GM18517 (cell line): ENCODE results near the gene ELN.

Experiments used
- ATAC-seq: cut with Tn5 transposase; IDR thresholded peaks from one replicate; pipeline ENCODE4 v1.9.1; 2021; ENCODE audit warnings: mild to moderate bottlenecking, moderate library complexity; ENCODE audit not compliant: unreplicated experiment

Gene ELN

DNA sequence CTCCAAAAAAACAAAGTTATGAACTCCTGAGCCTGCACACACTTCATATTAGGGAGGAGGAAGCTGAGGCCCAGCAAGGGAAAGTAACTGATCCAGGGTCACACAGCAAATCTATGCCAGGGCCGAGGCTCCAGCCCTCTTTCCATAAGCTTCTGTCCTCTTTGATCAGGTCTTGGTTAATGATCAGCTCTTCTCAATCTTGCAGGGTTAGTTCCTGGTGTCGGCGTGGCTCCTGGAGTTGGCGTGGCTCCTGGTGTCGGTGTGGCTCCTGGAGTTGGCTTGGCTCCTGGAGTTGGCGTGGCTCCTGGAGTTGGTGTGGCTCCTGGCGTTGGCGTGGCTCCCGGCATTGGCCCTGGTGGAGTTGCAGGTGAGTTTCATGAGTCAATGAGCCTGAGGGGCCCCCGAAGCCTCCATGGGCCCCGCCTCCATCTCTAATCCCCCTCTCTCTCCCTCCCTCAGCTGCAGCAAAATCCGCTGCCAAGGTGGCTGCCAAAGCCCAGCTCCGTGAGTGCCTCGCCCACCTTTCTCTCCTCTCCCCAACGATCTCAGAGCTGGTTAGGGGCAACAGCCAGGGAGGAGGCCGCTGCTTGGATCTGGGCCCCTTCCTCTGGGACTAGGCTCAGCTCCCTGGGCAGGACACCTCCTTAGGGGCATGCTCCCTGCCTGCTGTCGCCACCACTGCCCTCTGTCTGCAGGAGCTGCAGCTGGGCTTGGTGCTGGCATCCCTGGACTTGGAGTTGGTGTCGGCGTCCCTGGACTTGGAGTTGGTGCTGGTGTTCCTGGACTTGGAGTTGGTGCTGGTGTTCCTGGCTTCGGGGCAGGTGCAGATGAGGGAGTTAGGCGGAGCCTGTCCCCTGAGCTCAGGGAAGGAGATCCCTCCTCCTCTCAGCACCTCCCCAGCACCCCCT, 32.0 kb downstream of the ELN start:
- no peak for ATAC-seq

DNA sequence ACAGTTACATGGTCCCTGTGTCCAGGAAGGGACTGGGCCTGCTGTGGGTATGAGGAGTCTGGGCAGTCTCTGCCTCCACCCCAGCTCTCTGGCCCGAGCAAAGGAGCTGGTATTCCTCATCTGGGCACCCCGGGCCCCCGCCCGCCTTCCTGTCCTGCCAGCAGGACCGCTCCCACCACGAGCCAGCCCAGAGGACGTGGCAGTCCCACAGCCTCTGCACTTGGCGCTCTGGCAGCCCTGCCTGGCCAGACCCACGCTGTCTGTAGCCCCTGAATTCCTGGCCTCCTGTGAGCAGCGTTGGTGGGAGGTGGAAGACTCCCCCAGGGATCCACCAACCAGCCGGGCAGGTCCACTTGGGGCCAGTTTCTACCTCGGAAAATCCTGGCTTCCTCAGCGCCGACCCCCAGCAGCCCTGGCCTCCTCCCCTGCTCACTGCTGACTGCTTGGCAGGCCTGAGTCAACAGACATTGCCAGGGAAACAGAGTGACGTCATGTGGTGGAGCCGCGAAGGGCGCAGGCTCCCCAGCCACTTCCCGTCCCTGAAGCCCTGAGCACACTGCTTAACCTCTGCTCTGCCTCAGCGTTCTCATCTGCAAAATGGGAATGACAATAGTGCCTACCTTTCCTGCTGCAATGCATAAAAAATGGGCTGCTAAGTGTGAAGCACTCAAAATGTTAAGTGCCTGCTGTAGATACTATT, 34.0 kb downstream of the ELN start:
- no peak for ATAC-seq

DNA sequence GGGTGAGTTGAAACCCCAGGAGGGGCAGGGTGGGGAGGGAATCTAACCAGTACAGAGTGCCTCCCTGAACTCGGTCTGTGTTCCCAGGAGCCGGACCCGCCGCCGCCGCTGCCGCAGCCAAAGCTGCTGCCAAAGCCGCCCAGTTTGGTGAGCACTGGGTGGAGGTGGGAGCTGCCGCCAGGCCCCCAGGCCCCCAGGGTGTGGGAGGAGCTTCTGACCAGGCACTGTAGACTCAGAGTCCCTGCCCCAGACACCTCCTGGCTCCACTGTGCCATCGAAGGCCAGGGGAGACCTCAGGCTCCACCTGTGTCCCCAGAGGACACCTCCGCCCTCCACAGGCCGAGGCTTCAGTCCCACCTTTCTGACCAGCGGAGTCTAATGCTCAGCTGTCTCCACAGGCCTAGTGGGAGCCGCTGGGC, 35.3 kb downstream of the ELN start:
- ATAC-seq = no peak

DNA sequence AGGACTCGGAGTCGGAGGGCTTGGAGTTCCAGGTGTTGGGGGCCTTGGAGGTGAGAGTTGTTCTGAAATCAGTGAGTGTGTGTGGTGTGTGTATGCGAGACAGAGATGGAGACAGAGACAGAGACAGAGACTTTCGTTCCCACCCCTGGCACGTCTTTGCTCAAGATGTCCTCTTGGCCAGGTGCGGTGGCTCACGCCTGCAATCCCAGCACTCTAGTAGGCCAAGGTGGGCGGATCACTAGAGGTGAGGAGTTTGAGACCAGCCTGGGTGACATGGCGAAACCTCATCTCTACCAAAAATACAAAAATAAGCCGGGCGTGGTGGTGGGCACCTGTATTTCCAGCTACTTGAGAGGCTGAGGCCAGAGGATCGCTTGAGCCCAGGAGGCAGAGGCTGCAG, 35.7 kb downstream of the ELN start:
- no peak for ATAC-seq

DNA sequence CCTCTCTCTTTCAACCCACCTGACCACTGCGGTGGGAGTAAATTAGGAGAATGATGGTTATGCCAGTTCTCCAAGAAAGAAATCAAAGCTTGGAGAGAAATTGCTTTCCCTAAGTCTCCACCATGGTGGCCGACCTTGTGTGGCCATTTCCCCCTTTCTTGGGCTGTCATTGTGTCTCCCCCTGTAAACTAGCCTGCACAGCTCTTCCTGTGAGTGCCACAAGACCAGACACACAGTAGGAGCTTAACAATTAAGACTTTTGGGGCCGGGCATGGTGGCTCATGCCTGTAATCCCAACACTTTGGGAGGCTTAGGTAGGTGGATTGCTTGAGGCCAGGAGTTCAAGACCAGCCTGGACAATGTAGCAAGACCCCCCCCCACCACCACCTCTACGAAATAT, 36.7 kb downstream of the ELN start:
- ATAC-seq = no peak

DNA sequence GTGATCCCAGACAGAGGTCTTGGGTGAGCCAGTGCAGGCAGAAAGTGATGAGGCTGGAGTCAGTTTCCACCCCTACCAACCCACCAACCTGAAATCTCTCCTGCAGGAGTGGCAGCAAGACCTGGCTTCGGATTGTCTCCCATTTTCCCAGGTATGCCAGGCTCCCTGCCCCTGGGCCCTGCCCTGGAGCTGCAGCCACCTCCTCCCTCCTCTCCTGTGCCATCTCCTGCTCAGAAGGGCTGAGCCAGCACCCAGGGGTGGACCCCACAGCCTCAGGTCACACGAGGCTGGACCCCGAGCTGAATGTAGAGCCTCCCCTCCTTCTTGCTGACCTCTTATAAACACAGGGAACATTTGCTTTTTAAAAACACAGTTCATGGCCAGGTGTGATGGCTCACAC, 38.7 kb downstream of the ELN start:
- ATAC-seq = no peak

DNA sequence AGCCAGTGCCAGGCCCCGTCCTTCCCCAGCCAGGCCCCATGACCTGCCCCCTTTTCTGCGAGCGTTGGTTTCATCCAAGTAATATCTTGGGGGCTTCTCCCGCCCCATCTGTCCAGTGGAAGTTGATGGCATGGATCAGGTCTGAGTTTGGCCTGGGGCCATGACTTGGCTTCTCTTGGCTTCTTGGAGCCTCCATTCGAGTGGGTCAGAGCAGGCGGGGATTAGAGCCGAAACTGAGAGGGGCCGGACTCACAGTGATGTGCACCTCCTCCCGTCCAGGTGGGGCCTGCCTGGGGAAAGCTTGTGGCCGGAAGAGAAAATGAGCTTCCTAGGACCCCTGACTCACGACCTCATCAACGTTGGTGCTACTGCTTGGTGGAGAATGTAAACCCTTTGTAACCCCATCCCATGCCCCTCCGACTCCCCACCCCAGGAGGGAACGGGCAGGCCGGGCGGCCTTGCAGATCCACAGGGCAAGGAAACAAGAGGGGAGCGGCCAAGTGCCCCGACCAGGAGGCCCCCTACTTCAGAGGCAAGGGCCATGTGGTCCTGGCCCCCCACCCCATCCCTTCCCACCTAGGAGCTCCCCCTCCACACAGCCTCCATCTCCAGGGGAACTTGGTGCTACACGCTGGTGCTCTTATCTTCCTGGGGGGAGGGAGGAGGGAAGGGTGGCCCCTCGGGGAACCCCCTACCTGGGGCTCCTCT, 40.6 kb downstream of the ELN start:
- no peak for ATAC-seq

DNA sequence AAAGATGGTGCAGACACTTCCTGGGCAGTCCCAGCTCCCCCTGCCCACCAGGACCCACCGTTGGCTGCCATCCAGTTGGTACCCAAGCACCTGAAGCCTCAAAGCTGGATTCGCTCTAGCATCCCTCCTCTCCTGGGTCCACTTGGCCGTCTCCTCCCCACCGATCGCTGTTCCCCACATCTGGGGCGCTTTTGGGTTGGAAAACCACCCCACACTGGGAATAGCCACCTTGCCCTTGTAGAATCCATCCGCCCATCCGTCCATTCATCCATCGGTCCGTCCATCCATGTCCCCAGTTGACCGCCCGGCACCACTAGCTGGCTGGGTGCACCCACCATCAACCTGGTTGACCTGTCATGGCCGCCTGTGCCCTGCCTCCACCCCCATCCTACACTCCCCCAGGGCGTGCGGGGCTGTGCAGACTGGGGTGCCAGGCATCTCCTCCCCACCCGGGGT, 41.1 kb downstream of the ELN start:
- no peak for ATAC-seq

DNA sequence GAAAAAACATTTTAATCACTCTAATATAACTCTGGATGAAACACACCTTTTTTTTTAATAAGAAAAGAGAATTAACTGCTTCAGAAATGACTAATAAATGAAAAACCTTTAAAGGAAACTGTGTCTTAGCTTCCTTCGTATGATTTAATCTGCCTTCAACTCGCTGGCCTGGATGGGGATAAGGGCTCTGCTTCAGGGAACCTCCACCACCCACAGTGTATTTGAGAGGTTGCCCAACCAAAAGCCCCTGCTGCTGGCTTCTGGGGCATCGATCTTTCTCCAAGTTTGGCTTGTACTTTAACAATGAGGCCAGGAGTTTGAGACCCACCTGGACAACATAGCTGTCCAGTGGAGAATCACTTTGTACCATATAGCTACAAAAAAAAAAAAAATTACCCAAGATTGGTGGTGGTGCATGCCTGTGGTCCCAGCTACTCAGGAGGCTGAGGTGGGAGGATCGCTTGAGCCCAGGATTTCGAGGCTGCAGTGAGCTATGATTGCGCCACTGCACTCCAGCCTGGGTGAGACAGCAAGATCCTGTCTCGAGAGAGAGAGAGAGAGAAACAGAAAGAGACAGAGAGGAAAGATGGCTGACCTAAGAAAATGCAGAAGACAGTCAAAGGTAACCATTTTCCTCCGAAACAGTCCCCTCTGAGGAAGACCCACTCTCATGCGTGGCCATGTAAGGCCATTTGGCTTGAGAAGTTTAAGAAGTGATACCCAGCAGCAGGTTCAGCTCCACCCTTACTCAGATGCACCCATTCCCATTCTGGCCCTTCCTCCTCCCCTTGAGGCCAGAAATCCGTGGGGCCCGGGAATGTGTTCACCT, 42.0 kb downstream of the ELN start:
- ATAC-seq = no peak

DNA sequence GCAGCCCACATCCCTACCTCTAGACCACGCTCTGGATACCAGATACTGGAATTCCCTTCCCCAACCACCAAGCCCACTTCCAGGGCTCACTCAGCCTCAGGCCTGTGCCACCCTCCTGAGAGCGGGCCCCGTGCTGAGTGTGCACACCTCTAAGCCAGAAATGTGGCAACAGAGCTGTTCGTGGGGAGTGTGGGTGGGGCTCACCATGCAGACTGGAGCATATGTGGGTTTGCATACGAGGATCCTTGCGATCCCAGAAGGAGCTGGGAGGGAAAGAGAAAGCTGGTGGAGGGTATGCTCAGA, 42.6 kb downstream of the ELN start:
- no peak for ATAC-seq

DNA sequence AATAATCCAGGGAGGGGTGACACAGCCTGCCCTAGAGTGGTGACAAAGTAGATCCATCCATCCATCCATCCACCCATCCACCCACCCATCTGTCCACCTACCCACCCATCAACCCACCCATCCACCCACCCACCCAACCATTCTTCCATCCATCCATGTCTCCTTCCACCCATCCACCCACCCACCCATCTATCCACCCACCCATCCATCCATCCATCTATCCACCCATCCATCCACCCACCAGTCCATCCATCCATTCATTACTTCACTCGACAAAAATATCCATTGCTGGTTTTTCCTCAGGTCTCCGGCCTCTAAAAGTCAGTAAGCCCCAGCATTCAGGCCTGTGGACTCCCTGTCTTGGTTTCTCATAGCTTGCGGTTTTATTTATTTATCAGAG, 43.1 kb downstream of the ELN start:
- no peak for ATAC-seq

DNA sequence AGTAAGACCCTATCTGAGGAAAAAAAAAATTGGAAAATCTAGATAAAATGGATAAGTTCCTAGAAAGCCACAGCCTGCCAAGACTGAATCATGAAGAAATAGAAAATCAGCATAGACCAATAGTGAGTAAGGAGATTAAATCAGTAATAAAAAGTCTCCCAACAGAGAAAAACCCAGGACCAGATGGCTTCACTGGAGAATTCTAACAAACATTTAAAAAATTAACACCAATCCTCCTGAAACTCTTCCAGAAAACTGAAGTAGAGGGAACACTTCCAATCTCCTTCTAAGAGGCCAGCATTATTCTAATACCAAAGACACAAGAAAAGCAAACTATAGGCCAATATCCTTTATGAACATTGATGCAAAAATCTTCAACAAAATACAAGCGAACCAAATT, 46.8 kb downstream of the ELN start:
- no peak for ATAC-seq

DNA sequence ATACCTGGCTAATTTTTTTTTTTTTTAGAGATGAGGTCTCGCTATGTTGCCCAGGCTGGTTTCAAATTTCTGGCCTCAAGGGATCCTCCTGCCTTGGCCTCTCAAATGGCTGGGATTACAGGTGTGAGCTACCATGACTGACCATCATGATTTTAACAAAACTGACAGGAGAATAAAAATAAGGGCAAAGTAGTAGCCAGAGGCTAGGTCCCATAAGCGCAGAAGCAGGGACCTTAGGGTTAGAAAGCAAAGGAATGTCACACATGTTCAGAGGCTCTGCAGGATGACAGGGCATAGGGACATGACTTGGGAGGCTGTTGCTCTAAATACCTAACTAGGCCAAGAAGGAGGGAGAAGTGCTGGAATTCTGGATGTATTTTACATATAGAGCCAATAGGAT, 50.5 kb downstream of the ELN start:
- ATAC-seq = no peak

DNA sequence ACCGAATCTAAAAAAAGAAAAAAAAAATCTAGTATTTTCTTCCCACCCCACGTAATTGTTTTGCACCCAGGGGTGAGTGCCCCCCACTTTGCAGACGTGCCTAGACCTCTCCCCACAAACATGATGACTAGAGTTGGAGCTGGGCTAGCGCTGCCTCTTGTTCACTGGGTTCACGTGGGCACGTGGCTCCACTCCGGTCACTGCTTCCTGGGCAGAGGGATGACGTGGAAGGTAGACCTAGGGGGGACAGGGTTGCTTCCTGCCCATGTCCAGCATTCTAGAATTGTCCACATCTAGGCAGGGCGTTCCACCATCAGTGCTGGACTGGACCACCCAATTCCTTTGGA, 54.8 kb downstream of the ELN start:
- ATAC-seq = no peak

DNA sequence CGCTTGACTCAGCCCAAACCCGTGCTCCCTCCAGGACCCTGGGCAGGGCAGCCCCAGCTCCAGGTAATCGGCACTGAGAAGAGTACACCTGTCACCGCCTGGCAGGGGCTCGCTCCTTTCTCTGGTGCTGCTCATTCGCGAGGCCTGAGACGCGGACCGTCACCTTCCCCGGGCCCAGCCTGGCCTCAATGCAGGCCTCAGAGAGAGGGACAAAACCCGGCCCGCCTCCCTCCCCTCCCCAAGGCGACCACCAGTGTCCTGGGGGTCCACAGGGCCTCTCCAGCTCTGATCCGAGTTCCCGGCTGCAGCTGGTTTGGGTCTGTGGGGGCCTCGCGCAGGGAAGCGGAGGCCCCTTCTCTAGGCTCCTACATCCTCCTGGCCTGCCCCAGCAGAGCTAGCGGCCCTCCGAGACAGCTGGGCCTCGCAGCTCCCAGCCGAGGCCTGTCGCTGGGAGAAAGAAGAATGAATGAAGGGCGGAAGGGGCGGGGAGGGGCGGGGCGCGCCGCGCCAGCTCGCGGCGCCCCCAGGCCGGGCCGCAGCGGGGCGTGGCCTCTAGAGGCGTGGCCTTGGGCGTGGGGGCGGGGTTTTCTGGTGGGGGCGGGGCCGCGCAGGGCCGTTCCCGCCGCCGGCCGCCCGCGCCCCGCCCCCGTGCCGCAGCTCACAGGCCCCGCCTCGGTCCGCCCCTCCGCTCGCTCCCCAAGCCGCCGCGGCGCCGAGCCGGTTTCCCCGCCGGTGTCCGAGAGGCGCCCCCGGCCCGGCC, 55.3 kb downstream of the ELN start, which contains the start of gene LIMK1:
LIMK1 (plus strand) TSS at position 688 of the 760 bp plus-strand sequence. CDS start 187 bp downstream, outside the sequence.
- peak; percentile 50 for ATAC-seq

DNA sequence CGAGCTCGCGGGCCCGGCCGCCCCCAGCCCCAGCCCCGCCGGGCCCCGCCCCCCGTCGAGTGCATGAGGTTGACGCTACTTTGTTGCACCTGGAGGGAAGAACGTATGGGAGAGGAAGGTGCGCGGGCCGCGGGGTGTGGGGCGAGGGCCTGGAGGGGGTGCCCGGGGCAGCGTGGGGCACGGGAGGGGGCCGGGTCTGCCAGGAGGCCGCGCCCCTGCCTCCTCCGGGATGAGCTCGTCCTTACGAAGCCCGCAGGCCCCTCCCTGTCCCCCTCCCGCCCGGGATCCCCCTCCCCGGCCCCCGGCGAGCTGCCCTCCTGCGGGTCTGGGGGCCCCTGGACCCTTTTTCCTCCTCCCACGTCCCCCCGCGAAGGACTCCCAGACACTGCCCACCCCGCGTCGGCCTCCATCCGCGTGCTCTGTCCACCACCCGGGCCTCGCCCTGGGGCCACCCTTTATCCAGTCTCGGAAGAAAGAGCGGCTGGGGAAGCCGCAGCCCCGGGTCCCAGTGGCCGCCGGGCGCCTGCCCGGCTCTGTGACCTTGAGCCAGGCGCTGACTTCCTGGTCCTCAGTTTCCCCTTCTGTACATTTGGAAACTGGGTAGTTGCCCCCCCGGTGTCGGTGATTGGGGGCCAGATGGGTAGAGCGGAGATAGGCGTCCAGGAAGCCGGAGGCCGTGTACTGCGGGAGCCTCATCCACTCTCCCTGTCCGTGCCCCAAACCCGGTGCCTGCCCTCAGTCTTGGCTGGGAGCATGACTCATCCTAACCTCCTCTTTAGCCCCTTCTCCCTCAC, 56.2 kb downstream of the ELN start:
- peak; percentile 38 for ATAC-seq

DNA sequence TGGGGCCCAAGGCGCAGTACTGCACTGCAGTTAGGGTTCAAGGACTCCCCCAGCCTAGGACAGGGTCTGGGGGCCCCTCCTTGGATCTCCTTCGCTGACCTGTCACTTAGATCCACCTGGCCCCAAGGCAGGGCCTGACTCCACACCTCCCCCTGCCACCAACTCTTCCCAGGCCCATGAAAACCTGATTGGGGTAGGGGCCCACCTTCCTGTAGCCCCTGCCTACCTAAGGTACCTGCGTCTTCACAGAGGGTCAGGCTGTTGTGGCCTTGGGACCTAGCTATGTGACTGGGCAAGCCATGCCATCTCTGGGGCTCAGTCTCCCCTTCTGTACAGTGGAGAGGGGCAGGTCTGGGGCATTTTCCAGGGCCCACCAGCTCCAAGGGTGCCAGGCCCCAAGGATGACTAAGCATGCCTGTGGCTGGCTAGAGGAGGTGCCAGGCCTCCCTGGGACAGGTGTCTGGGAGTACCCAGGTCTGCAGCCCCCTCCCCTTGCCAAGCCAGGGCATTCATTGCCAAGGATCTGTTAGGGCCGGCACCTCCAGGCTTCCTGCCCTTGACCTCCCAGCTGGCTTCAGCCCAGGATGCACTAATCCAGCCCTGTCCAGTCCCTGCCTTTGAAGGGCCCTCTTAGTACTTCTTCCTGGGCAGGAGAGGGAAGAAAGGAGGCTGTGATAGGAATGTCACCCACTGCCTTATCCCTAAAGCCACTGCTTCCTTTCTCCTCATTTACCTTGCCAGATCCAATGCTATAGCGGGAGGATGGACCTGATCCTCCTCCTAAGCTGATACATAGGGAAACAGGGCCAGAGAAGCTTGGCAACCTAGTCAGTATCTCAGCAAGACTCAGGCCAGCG, 57.0 kb downstream of the ELN start:
- ATAC-seq = no peak

DNA sequence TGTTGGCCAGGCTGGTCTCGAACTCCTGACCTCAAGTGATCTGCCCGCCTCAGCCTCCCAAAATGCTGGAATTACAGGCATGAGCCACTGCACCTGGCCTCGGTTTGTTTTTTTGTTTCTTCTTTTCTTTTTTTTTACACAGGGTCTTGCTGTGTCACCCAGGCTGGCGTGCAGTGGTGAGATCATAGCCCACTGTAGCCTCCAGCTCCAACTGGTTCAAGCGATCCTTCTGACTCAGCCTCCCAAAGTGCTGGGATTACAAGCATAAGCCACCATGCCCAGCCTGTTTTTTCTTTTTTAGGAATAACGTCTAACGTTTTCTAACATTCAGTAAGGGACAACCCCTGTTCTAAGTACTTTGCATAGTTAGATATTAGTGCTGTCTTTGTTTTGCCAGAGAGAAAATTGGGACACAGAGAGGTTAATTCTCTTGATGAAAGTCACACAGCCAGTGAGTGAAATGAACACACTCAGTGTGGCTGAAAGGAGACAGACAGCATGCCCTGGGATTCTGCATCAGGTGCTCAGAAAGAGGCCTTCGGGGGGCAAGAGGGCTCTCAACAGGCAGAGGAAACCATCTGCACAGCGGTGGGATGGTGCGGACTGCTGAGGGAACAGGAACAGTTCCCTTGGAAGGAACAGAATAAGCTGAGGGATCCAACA, 59.9 kb downstream of the ELN start:
- ATAC-seq = no peak
